Measurements from ENCODE around the gene ANKRD44. TPM values are rescaled to one million over a fixed set of nuclear protein-coding genes. Genes with fewer than 3 reads are reported as not detected.

ANKRD44 gene
- total RNA-seq, 4 donors from 2014 or later, result 24.4 to 51.8 (median 35.7) TPM

DNA sequence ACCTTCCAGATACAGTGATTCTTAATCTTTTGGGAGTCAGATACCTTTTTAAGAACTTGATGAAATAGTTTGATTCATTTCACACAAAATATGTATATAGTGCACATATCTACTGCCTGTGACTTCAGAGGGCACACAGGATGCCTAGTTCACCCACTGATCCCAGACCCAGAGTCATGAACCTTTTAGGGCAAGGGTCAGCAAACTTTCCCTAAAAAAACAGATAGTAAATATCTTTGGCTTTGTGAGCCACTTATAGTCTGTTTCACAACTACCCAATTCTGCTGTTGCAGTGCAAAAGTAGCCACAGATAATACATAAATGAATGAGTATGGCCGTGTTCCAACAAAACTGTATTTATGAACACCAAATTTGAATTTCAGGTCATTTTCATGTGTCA is 124.9 kb downstream of the ANKRD44 start:
- no peak overlapping the region for H3K4me3 ChIP-seq
- H3K9me3 ChIP-seq, result no peaks in the 10 kb centered on the region
- TF ChIP-seq EP300 (IDR thresholded peaks at IDR 0.05), result no peak
- TF ChIP-seq POLR2A (IDR thresholded peaks at IDR 0.05), result no peak
- TF ChIP-seq POLR2AphosphoS5 (IDR thresholded peaks at IDR 0.05), result no peak
- TF ChIP-seq CTCF (IDR thresholded peaks at IDR 0.05), result no peak
- H3K27me3 ChIP-seq, result no peaks in the 10 kb centered on the region
- peaks cover 2 to 38% (median 13%) of the 10 kb centered on the region in 3 donors for H3K4me1 ChIP-seq
- H3K27ac ChIP-seq, result peak overlapping the region in 2 of 4 donors; percentile 25 to 56
- 78 to 86% methylated on average over 1 of the region's 1 CpG for WGBS, 2 donors (ENCODE audit: low coverage in 1 of 2)
- no peak for ATAC-seq
- no peaks in the 10 kb centered on the region for H3K36me3 ChIP-seq

DNA sequence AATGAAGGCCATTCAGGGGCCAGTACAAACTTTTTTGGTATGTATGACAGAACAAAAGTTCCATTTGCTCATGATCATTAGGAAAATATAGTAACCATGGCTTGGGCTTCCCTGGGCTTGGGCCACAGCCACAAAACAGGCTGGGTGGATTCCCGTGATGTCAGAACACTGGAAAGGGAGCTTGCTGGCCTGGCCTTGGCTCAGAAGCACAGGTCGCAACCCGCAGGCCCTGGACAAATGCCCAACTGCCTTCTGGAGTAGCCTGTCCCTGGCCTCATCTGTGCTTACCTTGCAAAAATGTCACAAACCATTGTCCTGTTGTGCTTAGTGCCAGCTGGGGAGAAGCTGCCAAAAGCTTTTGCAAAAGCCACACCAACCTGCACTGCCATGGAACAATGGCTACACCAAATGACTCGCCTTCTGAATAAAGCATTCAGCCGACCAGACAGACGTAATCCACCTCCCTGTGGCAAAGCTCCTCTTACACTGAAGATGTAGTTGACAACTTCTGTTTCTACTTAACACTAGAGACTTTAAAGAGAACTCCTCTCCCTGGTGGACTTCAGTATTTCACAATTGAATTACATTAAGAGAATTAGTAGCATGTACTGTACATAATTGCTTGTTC is 125.5 kb downstream of the ANKRD44 start:
- no peak overlapping the region for H3K4me3 ChIP-seq
- H3K27me3 ChIP-seq, result no peaks in the 10 kb centered on the region
- peak overlapping the region in 3 of 4 donors; percentile 25 to 56 (median 50) for H3K27ac ChIP-seq
- peaks cover 2 to 40% (median 12%) of the 10 kb centered on the region in 3 donors for H3K4me1 ChIP-seq
- TF ChIP-seq CTCF (IDR thresholded peaks at IDR 0.05) (no peak), POLR2A (IDR thresholded peaks at IDR 0.05) (no peak), POLR2AphosphoS5 (IDR thresholded peaks at IDR 0.05) (no peak), EP300 (IDR thresholded peaks at IDR 0.05) (no peak)
- WGBS, 2 donors (ENCODE audit: low coverage in 1 of 2), result 69 to 70% methylated on average over 3 of the region's 6 CpGs
- no peaks in the 10 kb centered on the region for H3K9me3 ChIP-seq
- no peaks in the 10 kb centered on the region for H3K36me3 ChIP-seq
- ATAC-seq, result peak; percentile 75

DNA sequence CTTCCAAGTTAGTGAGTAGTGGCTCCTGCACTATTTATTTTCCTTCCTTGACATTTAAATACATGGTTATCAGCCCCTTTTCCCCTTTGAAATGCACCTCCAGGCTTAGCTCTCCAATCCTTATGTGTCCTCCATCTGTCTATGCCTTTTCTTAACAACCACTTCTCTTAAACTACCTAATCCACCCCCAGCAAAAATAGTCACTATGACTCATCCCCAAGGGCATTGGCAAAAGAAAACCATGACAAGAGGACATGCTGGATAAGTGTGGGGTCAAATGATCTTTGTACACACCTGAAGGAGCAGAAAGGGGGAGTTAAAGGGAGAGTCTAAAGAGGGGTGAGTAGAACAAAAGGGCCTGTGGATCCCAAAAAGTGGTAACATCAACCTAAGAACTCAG is 127.2 kb downstream of the ANKRD44 start:
- no peak for TF ChIP-seq EP300 (IDR thresholded peaks at IDR 0.05)
- TF ChIP-seq POLR2AphosphoS5 (IDR thresholded peaks at IDR 0.05), result no peak
- no peak for TF ChIP-seq POLR2A (IDR thresholded peaks at IDR 0.05)
- TF ChIP-seq CTCF (IDR thresholded peaks at IDR 0.05), result no peak
- H3K27me3 ChIP-seq, result no peaks in the 10 kb centered on the region
- peaks cover 5 to 40% (median 8%) of the 10 kb centered on the region in 3 donors for H3K4me1 ChIP-seq
- H3K4me3 ChIP-seq, result no peak overlapping the region
- ATAC-seq, result no peak
- peak overlapping the region in 1 of 4 donors; percentile 13 for H3K27ac ChIP-seq
- no peaks in the 10 kb centered on the region for H3K9me3 ChIP-seq
- H3K36me3 ChIP-seq, result no peaks in the 10 kb centered on the region

GRCh38 chr2:197182668-197183067 is 127.9 kb downstream of the ANKRD44 start:
- H3K27ac ChIP-seq, result peak overlapping the region in 1 of 4 donors; percentile 13
- WGBS, 2 donors (ENCODE audit: low coverage in 1 of 2), result 36% methylated on average over 1 of the region's 1 CpG; no CpG with 5 or more reads in 1 of the 2 donors
- ATAC-seq, result no peak

More at GRCh38 chr2:197182668-197183067, 127.9 kb downstream of the ANKRD44 start:
- H3K27me3 ChIP-seq, result no peaks in the 10 kb centered on the region
- peaks cover 5 to 40% (median 8%) of the 10 kb centered on the region in 3 donors for H3K4me1 ChIP-seq
- TF ChIP-seq POLR2AphosphoS5 (IDR thresholded peaks at IDR 0.05) (no peak), EP300 (IDR thresholded peaks at IDR 0.05) (no peak), POLR2A (IDR thresholded peaks at IDR 0.05) (no peak), CTCF (IDR thresholded peaks at IDR 0.05) (no peak)
- no peak overlapping the region for H3K4me3 ChIP-seq
- no peaks in the 10 kb centered on the region for H3K9me3 ChIP-seq
- H3K36me3 ChIP-seq, result no peaks in the 10 kb centered on the region

Measured in gastroesophageal sphincter (tissue), 4 donors.